GM10847 (cell line): Measurements from ENCODE around the gene DLGAP4.

ENCODE experiments used
- POLR2A ChIP-seq: IDR thresholded peaks from 2 replicates; pipeline ENCODE4 v1.6.1; 2011; ENCODE audit not compliant: insufficient read length; ENCODE audit errors: extremely low read depth

The DLGAP4 gene

GRCh38 chr20:36465109-36466080 is 159.3 kb downstream of the DLGAP4 start:
- TF ChIP-seq POLR2A: no peak

- TF ChIP-seq POLR2A: no peak
Observed at GRCh38 chr20:36466089-36466488, 159.9 kb downstream of the DLGAP4 start.

GRCh38 chr20:36467076-36467999 is 161.2 kb downstream of the DLGAP4 start:
- no peak for TF ChIP-seq POLR2A

GRCh38 chr20:36468149-36469000 is 162.2 kb downstream of the DLGAP4 start:
- no peak for TF ChIP-seq POLR2A

GRCh38 chr20:36469973-36470372 is 163.8 kb downstream of the DLGAP4 start:
- no peak for TF ChIP-seq POLR2A

GRCh38 chr20:36471885-36472636 is 165.9 kb downstream of the DLGAP4 start:
- TF ChIP-seq POLR2A: no peak

- no peak for TF ChIP-seq POLR2A
Observed at GRCh38 chr20:36472637-36473090, 166.5 kb downstream of the DLGAP4 start.

GRCh38 chr20:36473164-36473563 is 167.0 kb downstream of the DLGAP4 start:
- no peak for TF ChIP-seq POLR2A

GRCh38 chr20:36474563-36474962 is 168.4 kb downstream of the DLGAP4 start:
- TF ChIP-seq POLR2A: no peak

- no peak for TF ChIP-seq POLR2A
Observed at GRCh38 chr20:36477475-36477874, 171.3 kb downstream of the DLGAP4 start.

- TF ChIP-seq POLR2A: no peak
Observed at GRCh38 chr20:36478137-36478905, 172.2 kb downstream of the DLGAP4 start.

- TF ChIP-seq POLR2A: no peak
Observed at GRCh38 chr20:36479938-36480337, 173.8 kb downstream of the DLGAP4 start.

- no peak for TF ChIP-seq POLR2A
Observed at GRCh38 chr20:36480456-36481048, 174.4 kb downstream of the DLGAP4 start.
